HG02798 (cell line): ENCODE data around the gene COX5A.
A peak's percentile ranks its signal among the peaks of the same experiment; 100 is the strongest.
"Not testable (repeated sequence)": the region's sequence is repeated elsewhere in the genome, so short reads cannot be mapped to it uniquely, and the experiment has no call there.

ENCODE experiments used
- ATAC-seq: cut with Tn5 transposase; IDR thresholded peaks from one replicate; pipeline ENCODE4 v1.9.1; 2021; ENCODE audit warnings: mild to moderate bottlenecking; ENCODE audit not compliant: unreplicated experiment, poor library complexity

The COX5A gene

DNA sequence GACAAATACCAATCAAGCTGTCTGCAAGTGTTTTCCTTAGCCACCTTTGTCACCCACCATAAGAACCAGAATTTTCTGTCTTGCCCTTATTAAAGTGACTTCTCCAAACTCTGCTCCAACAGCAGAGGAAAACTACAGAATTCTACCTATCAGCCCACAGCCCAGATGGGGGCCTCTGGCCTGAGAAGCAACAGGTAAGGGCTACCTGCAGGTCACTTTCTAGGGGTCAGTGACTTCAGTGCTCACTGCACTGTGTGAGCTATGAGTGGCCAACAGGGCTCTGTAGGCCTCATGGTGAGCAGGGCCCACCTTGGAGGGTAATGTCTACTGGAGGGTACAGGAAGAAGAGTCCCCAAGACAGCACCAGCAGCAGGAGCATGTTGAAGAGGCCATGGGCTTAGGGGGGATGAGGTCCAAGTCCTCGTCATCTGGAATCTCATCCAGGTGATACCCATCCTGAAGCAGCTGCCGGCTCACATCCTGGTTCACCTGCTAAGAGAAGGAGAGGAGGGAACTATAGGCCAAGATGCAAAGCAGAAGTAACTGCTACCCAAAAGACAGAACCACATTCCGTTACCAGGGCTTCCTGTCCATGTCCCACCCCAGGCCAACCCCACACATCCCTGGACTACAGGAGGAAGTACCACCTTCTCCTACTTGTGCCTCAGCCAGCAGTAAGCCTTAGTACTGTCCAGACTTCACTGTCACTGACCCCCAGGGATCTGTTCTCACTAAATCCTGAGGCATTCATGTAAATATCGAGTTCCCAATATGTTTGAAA, 35.4 kb downstream of the COX5A start:
- ATAC-seq: no peak

DNA sequence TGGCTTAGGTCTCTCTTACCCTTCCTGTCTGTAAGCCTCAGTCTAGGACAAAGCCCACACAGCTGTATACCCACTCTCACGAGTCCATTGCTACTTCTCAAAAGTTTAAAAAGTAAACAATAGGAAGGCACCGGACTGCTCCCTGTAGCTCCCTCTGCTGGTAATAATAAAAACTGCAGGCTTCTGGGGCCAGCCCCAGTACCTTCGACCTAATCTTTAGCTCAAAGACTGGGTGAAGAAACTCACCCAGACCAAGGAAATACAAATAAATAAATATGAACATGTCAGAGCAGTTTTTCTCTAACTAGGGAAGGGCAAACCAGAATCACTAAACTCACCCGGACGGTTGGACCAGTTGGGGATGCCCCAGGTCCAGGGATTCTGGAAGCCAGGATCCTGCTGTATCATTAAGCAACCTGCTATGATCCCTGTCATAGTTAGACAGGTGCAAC, 36.2 kb downstream of the COX5A start:
- no peak for ATAC-seq

DNA sequence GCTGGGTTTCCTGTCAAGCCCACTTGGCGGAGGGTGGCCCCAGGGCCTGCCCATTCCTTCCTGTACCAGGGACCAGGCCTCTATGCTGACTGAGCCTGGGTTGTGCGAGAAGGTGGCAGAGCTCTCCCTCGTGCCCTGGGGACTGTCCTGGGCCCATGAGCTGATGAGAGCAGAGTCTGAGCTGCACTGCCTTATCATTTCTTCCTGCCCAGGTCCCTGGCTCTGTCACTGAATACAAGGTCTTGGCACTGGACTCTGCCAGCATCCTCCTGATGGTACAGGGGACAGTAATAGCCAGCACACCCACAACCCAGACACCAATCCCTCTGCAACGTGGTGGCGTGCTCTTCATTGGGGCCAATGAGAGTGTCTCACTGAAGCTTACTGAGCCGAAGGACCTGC, 40.6 kb downstream of the COX5A start:
- ATAC-seq: no peak

DNA sequence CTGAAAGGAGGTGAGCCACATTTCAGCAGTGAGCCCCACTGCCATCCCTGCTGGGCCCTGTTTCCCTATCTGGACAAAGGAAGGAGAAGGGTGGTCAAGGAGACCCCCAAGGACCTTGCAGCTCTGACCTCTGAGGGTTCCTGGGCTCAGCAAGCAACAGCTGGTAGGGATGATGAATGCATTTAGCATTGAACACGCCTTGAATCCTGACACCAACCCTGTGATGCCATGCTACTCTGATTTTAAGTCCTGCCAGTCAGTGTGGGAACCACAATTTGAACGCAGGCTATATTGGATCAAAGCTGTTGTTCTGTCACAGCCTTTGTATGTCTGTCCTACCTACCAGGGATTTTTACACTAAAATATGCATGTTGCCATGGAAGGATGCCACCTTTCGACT, 41.6 kb downstream of the COX5A start:
- no peak for ATAC-seq

DNA sequence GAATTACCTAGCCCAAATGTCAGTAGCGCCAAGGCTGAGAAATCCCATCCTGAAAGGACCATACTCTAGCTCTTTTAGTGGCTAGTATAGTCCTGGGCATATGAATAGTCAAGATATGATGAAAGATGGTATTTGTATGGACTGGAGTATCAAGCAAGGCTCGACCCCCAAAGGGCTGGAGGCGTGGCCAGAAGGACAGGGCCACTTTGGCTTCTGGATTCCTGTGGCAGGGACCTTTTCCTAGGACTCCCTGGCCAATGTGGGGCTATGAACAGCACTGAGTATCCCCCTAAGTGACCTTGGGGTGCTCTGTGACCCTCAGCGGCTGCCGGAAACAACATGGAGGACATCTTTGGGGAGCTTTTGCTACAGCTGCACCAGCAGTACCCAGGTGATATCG, 42.0 kb downstream of the COX5A start:
- no peak for ATAC-seq

DNA sequence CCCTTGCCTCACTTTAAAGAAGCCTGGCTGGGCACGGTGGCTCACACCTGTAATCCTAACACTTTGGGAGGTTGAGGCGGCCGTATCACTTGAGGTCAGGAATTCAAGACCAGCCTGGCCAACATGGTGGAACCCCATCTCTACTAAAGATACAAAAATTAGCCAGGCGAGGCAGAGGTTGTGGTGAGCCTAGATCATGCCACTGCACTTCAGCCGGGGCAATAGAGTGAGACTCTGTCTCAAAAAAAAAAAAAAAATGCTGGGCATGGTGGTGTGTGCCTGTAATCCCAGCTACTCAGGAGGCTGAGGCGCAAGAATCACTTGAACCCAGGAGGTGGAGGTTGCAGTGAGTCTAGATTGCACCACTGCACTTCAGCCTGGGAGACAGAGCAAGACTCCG, 43.5 kb downstream of the COX5A start:
- not testable (repeated sequence) for ATAC-seq

DNA sequence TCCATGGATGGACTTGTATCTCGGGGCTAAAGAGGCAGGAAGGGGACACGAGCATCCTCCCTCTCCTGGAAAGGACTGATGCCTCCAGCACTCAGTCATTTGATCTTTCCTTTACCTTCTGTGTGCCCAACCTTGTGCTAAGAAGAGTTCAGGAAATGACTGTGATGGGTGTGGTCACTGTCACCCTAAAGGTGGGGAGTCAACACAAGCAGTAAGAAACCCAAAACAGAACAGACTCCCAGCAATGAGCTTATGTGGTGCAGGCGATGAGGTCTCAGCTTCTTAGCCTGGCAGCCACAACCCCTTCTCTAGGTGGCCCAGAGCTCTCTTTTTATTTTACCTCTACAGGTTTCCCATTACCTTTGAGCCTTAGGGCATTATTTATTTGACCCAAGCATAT, 44.2 kb downstream of the COX5A start:
- ATAC-seq: no peak

DNA sequence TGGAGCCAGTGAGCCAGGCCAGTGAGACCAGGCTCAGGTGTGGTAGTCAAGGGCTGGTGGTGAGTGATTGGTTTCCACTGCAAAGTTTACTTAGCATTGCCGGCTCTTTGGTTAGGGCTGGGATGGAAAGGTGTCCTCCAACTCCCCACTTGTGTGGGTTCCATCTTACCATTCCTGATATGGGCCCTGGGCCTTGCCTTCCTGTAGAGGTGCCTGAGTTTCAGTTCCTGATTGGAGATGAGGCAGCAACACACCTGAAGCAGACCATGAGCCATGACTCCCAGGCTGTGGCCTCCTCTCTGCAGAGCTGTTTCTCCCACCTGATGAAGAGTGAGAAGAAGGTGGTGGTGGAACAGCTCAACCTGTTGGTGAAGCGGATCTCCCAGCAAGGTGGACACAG, 44.9 kb downstream of the COX5A start:
- no peak for ATAC-seq

DNA sequence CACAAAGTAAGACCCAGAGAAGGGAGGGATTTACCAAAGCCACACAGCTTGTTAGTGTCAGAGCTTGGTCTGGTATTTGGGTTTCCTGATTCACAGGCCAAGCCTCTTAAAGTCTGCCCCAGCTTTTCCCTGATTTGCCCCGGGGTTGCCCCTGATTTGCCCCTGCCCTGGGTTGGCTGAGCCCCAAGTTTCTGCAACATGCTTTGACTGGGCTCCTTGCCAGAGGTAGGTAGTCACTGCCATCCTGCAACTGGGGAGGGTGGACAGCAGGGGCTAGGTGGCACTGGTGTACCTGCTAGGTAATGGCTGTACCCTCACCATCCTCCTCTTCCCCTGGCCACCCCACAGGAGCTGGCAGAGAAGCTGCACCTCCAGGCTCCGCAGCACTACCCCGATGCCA, 45.6 kb downstream of the COX5A start:
- no peak for ATAC-seq

DNA sequence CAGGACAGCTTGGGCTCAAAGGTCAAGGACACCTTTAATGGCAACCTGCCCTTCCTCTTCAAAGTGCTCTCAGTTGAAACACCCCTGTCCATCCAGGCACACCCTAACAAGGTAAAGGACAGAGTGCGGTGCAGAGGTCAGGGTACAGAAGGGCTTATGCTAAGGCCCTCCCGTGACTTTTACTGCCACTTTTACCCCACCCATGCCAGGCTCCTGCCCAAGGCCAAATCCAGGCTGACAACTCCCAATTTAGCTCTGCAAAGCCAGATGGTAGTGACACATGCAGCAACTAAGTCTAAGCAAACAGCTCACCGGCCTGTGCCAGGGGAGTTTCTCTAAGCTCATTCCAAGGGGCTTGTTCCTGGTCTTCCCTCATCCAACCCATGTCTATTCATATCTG, 46.4 kb downstream of the COX5A start:
- ATAC-seq: no peak

DNA sequence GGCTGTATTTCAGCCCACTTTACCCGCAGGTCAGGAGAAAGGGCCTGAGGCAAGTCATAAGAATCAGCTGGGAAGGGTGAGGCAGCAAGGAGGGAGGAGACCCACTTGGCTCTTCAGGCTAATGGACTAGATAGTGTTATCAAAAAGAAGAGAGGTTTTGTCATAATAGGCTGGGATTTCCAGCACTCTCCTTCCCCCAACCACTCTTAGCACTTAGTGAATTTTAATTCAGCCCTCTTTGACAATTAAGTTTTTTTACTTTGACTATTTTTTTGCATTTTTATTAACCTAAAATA, 47.3 kb downstream of the COX5A start:
- ATAC-seq: no peak

DNA sequence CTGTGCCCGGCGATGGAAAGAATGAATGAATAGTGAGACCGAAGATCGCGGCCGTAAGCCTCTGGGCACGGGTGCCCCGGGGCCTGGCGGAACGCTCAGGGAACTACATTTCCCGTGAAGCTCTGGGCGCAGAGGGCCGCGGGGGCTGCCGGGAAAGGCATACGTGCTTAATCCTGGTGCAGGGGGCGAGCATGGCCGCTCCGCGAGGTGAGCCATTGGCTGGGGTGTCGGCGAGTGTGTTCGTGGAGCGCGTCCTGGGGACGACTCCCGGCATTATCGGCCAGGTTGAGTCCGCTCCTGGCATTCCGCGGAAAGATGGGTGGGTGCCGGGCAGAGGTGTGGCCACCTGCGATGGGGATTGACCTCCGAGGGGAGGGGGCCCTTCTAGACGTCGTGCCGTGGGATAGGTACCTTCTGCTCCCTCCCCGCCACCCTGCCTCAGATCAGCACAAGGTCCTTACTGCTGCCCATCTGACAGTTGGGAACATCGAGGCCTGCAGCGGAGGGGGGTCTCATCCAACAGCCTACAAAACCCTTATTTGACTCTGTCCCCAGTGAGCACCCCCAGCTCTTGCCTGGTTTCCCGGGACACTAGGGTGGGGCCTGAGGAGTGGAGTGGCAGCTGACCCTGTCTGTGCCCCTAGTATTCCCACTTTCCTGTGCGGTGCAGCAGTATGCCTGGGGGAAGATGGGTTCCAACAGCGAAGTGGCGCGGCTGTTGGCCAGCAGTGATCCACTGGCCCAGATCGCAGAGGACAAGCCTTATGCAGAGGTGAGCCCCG, 47.8 kb downstream of the COX5A start, which contains the start of gene MPI:
TSS of gene MPI (plus strand) at position 160 of the 782 bp plus-strand sequence. CDS start at position 192, 32 bp downstream.
- peak; percentile 96 for ATAC-seq

DNA sequence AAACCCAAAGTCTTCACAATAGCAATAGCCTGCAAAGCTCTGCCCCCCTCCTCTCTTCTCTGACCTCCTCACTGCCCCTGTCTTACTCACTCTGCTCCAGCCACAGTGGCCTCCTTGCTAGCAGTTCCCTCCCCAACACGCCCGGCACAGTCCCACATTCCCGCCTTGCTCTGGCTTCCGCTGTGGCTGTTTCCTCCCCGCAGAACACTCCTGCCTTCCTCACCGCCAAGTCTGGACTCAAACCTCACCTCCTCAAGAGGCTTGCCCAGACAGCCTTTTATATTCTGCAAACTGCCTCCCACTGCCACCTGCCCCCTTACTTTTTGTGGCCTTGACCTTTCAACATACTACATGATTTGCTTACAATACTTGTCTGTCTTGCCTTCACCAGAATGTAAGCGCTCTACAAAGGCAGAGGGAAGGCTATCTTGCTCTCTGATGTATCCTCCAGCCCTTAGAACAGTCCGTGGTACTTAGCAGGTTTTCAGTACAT, 48.4 kb downstream of the COX5A start:
- peak; percentile 15 for ATAC-seq

DNA sequence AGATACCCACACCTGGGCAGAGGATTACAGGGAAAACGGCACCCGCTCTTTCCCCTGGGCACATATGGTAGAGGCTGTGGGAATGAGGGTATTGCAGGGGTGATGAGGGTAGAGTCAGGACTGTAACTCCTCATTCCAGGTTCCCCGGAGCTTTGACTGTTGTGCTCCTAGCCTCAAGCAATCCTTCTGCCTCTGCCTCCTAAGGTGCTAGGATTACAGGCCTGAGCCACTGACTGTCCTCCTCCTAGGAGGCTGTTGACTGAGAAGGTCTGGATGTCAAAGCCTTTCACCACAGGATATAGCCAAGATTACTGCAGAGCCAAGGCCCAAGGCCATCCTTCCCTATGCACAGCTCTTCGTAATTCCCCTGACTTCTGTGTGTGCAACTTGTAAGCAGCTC, 49.2 kb downstream of the COX5A start:
- ATAC-seq: no peak

DNA sequence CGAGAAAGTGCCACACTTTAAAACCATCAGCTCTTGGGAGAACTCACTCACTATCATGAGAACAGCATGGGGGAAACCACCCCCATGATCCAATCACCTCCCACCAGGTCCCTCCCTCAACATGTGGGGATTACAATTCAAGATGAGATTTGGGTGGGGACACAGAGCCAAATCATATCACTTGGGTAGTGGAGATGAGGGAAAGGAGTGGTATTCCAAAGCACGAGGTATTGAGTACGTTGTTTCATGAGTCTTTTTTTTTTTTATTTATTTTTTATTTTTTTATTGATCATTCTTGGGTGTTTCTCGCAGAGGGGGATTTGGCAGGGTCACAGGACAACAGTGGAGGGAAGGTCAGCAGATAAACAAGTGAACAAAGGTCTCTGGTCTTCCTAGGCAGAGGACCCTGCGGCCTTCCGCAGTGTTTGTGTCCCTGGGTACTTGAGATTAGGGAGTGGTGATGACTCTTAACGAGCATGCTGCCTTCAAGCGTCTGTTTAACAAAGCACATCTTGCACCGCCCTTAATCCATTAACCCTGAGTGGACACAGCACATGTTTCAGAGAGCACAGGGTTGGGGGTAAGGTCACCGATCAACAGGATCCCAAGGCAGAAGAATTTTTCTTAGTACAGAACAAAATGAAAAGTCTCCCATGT, 50.2 kb downstream of the COX5A start:
- ATAC-seq: not testable (repeated sequence)

DNA sequence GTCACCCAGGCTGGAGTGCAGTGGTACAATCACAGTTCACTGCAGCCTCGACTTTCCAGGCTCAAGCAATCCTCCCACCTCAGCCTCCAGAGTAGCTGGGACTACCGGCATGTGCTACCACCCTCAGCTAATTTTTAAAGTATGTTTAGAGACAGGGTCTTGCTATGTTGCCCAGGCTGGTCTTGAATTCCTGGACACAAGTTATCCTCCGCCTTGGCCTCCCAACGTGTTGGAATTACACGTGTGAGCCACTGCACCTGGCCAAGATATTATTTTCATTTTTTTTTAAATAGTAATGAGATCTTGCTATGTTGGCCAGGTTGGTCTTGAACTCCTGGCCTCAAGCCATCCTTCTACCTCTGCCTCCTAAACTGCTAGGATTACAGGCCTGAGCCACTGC, 52.4 kb downstream of the COX5A start:
- no peak for ATAC-seq

DNA sequence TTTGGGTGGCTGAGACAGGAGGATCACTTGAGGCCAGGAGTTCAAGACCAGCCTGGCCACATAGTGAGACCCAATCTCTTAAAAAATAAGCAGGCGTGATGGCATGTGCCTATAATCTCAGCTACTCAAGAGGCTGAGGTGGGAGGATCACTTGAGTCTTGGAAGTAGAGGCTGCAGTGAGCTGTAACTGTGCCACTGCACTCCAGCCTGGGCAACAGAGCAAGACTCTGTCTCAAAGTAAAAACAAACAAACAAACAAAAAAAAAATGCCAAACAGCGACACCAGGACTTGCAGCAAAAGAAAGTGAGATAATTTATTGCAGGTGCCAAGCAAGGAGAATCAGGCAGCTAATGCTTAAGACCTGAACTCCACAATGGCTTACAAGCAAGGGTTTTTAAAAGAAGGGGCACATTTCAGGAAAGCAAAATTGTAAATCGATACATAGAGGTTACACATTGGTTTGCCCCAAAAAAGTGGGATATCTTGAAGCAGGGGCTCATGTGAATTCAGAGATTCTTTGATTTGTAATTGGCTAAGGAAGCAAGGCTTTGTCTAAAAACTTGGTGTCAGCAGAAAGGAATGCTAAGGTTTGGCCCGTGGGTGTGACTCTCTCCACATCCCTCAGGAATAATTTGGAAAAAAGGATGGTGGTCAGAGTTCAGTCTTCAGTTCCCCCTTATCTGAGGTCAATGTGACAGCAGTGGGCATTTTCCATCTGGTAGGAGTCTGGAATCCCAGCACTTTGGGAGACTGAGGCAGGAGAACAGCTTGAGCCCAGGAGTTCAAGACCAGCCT, 53.2 kb downstream of the COX5A start:
- no peak for ATAC-seq

DNA sequence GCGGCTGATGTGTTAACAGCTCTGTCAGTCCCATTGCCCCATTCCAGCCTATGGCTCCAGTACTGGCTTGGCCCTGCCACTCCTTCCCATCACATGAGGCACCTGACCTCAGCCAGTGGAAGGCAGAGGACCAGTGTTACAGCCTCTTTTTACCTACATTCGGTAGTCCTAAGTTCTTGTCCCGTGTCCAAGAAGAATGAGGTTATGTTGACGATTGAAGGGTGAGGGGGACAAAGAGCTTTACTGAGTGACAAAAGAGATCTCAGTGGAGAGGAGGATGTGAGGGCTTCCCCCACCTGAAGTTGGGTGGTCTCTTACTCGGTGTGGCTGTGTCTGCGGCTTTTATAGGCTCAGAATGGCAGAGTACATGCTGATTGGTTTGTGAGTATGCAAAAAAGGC, 55.3 kb downstream of the COX5A start:
- no peak for ATAC-seq

DNA sequence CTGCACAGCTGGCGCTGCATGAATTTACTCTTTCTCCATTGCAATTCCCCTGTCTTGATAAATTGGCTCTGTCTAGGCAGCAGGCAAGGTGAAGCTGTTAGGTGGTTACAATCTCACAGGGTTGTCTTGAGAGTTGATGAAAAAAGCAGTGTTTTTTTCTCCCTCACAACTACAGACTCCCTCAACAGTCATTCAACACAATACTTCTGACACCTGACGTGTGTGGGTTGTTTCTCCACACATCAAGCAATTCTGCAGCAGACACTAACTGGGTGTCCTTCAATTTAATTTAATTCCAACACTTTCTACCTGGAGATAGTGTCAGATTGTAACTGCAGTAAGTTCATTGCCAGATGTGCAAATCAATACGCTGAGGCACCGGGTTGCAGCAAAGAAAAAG, 59.6 kb downstream of the COX5A start:
- no peak for ATAC-seq

DNA sequence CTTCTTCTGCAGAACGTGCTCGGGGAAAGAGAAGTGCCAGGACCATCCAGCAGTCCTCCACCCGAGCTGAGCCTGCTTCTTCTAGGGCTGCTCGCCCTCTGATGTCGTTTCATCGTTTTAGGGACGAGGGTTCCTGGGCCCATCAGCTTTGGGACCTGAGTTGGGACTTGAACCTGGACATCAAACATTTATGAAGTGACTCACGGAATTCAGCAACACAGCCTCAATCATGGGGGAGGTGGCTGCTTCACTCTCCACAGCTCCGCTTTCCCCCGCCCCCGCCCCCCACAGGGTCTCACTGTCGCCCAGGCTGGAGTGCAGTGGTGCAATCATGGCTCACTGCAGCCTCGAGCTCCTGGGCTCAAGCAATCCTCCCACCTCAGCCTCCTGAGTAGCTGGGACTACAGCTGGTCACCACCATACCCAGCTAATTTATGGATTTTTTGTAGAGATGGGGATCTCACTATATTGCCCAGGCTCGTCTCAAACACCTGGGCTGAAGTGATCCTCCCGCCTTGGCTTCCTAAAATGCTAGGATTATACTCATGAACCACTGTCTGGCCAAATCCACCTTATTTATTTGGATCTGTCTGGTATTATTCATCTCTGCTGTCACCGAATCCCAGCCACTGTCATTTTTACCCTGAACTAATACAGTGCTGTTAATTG, 64.0 kb downstream of the COX5A start:
- no peak for ATAC-seq
